Neuronal stem cell (in vitro differentiated cells): Measurements from ENCODE around the gene GNAS.

Experiments used
- DNase-seq: peaks from one replicate; pipeline ENCODE4 v3.0.0-alpha.2; 2013; ENCODE audit warnings: low spot score
- H2AFZ ChIP-seq: one replicate; pipeline ENCODE4 v1.6.1; 2013; ENCODE audit warnings: mild to moderate bottlenecking, low read length, inconsistent platforms
- H2AK5ac ChIP-seq: 2 replicates; pipeline ENCODE4 v1.6.1; 2013; ENCODE audit warnings: low read depth, mild to moderate bottlenecking, inconsistent platforms, low read length, moderate library complexity, mixed read lengths
- H2BK120ac ChIP-seq: 2 replicates; pipeline ENCODE4 v1.6.1; 2013; ENCODE audit warnings: low read depth, mild to moderate bottlenecking, inconsistent platforms, low read length, moderate library complexity, mixed read lengths
- H2BK12ac ChIP-seq: one replicate; pipeline ENCODE4 v1.6.1; 2013; ENCODE audit warnings: low read length, inconsistent platforms
- H2BK15ac ChIP-seq: 2 replicates; pipeline ENCODE4 v1.6.1; 2013; ENCODE audit warnings: mild to moderate bottlenecking, low read length, inconsistent platforms, mixed read lengths
- H2BK5ac ChIP-seq: one replicate; pipeline ENCODE4 v1.6.1; 2013; ENCODE audit warnings: inconsistent platforms, mild to moderate bottlenecking, low read length, moderate library complexity
- H3K14ac ChIP-seq: one replicate; pipeline ENCODE4 v1.6.1; 2013; ENCODE audit warnings: low read length, inconsistent platforms
- H3K18ac ChIP-seq: 2 replicates; pipeline ENCODE4 v1.6.1; 2013; ENCODE audit warnings: low read length, inconsistent platforms
- H3K23ac ChIP-seq: 2 replicates; pipeline ENCODE4 v1.6.1; 2013; ENCODE audit warnings: low read depth, mild to moderate bottlenecking, mixed read lengths, low read length, inconsistent platforms; ENCODE audit not compliant: poor library complexity
- H3K27ac ChIP-seq: replicated peaks from 3 replicates; pipeline ENCODE4 v1.5.1; 2013; ENCODE audit warnings: low read length, inconsistent platforms
- H3K27me3 ChIP-seq, 3 experiments: 2 replicates each; pipeline ENCODE4 v1.6.1; 2013; ENCODE audit warnings: low read length in 3 of 3, mild to moderate bottlenecking in 2 of 3, inconsistent platforms in 1 of 3, low read depth in 1 of 3, mixed read lengths in 1 of 3, moderate library complexity in 1 of 3; ENCODE audit not compliant: control insufficient read depth in 3 of 3, insufficient read depth in 3 of 3
- H3K36me3 ChIP-seq, 2 donors: replicated peaks in 1 of 2; 2 replicates each; pipeline ENCODE4 v1.6.1; 2013; ENCODE audit warnings: low read length in 2 of 2; ENCODE audit not compliant: control insufficient read depth in 2 of 2, insufficient read depth in 2 of 2
- H3K4ac ChIP-seq: 2 replicates; pipeline ENCODE4 v1.6.1; 2013; ENCODE audit warnings: inconsistent platforms, mild to moderate bottlenecking, low read length, moderate library complexity
- H3K4me1 ChIP-seq, 2 donors: 1 replicate in 1 of 2; 2 replicates in 1 of 2; pipeline ENCODE4 v1.6.1; 2013; ENCODE audit warnings: low read length in 2 of 2, low read depth in 1 of 2; ENCODE audit not compliant: control insufficient read depth in 2 of 2, insufficient read depth in 1 of 2
- H3K4me2 ChIP-seq: one replicate; pipeline ENCODE4 v1.6.1; 2013; ENCODE audit warnings: mild to moderate bottlenecking, low read length, inconsistent platforms; ENCODE audit not compliant: insufficient read depth, poor library complexity, severe bottlenecking
- H3K4me3 ChIP-seq, 2 donors: 2 replicates each; pipeline ENCODE4 v1.5.1; 2013; ENCODE audit warnings: low read length in 2 of 2, mild to moderate bottlenecking in 2 of 2, inconsistent platforms in 1 of 2, moderate library complexity in 1 of 2
- H3K79me1 ChIP-seq: one replicate; pipeline ENCODE4 v1.6.1; 2013; ENCODE audit warnings: low read depth, mild to moderate bottlenecking, inconsistent platforms, low read length, moderate library complexity
- H3K9ac ChIP-seq: one replicate; pipeline ENCODE4 v1.6.1; 2013; ENCODE audit warnings: mild to moderate bottlenecking, low read depth, low read length, inconsistent platforms; ENCODE audit not compliant: poor library complexity
- H3K9me3 ChIP-seq, 2 donors: replicated peaks in 1 of 2; 2 replicates each; pipeline versions ENCODE3 to v1.6.1; 2013; ENCODE audit warnings: low read length in 2 of 2, mild to moderate bottlenecking in 2 of 2, inconsistent platforms in 1 of 2, low read depth in 1 of 2, mixed read lengths in 1 of 2, moderate library complexity in 1 of 2; ENCODE audit not compliant: control insufficient read depth in 2 of 2, insufficient read depth in 1 of 2
- H4K8ac ChIP-seq: one replicate; pipeline ENCODE4 v1.6.1; 2013; ENCODE audit warnings: low read depth, mild to moderate bottlenecking, inconsistent platforms, low read length, moderate library complexity
- H4K91ac ChIP-seq: one replicate; pipeline ENCODE4 v1.6.1; 2013; ENCODE audit warnings: low read length, low read depth, mild to moderate bottlenecking, inconsistent platforms; ENCODE audit not compliant: poor library complexity
- WGBS, 2 donors: extraction: QIAGEN DNeasy Blood & Tissue Kit; methylation state at CpG; one replicate each; pipeline ENCODE4 v1.1.7; 2013; ENCODE audit warnings: missing lambda C conversion rate in 2 of 2, mixed read lengths in 1 of 2; ENCODE audit not compliant: insufficient read length in 2 of 2, insufficient replicate concordance in 1 of 2; ENCODE audit errors: extremely low coverage in 2 of 2; 5-methylcytosine and 5-hydroxymethylcytosine counted together

Gene GNAS

DNA sequence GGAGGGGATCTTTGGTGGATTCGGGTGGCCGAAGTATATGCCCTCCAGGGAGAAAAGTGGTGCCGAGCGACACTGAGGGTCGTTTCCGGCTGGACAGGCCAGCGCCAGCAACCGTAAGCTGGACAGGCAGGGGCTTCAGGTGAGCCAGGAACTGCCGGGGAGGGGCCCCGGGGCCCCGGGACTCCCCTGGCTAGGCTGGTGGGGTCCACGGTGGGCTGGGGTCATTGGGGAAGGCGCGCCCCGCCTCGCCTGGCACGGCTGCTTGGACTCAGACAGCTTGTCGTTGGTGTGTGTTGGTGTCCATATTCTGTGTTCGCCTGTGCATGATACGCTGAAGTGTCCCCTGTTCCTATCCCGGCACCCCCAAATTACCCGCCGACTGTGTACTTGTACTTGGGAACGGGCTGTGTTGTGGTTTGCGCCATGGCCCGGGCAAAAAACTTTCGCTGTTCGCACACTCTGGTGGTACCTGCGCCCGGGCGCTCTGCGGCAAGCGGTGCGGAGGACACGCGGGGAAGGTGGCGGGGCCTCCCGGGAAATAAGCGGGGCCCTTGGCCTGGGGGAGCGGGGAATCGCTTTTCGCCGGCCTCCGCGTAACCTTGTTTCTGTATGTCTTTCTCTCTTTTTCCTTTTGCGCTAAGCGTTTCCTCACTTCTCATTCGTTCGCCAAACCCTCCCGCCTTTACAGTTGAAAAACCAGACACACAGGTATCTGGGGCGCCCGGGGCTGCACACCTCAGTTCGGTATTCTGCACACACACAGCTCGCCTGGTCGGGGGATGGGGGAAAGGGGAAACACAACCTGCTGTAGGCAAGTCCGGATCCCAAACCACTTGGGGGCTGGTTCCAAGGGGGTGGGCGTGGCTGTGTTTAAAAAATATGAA lies 3.2 kb downstream of the GNAS start:
- Histone ChIP-seq H3K4me3 (no peak overlapping the region), H3K23ac (no peak overlapping the region), H2BK120ac (no peak overlapping the region), H2BK5ac (no peak overlapping the region), H2BK12ac (no peak overlapping the region), H4K8ac (no peak overlapping the region), H3K9me3 (peaks cover 3 to 6% of the 10 kb centered on the region in 2 donors), H3K4me2 (peak overlapping the region; percentile 12), H3K27me3 (peaks cover 17 to 88% (median 59%) of the 10 kb centered on the region in 3 experiments), H3K79me1 (peaks cover 3% of the 10 kb centered on the region), H3K14ac (no peak overlapping the region), H3K9ac (no peak overlapping the region), H3K4ac (no peak overlapping the region), H3K4me1 (peaks cover 0 to 4% of the 10 kb centered on the region in 2 donors), H3K27ac (no peak overlapping the region), H2AFZ (no peak overlapping the region), H3K36me3 (no peaks in the 10 kb centered on the region), H3K18ac (peak overlapping the region; percentile 35), H2BK15ac (no peak overlapping the region), H2AK5ac (peak overlapping the region; percentile 61), H4K91ac (no peak overlapping the region)
- WGBS, 2 donors, result no CpG with 5 or more reads among the region's 57 CpGs
- no peak for DNase-seq

DNA sequence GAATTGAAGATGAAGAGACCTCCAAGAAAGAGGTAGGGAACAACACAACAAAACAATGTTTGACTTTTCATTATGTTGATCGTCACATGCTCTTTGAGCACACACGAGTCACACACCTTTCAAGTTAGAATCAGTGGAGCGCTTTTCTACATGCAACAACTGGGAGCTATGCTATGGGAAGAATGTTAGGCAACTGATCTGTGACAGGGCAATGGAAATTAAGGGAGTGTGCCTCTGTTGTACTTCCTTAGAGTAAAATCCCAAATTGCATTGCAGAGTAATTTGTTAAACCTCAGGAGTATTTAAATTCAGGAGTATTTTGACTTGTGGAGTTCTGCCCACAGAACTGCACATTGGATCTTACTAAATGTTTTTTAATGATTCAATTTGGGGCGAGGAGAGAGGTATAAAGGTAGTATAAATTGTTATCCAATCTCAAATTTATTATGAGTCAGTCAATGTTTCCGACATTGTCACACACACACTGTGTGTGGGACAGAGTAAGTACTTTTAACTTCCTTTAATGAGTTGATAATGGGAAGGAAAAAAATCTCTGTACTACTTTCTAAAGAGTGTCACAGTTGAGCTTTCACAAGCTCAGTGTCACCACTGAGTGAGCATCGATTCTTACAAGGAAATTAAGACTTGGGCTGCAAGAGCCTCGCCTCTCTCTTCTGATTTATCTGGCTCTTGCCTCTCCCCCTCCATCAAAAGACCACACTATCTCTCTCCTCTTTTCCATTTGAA lies 10.7 kb downstream of the GNAS start:
- Histone ChIP-seq H3K23ac (no peak overlapping the region), H2BK5ac (no peak overlapping the region), H3K4me2 (no peak overlapping the region), H3K9ac (no peak overlapping the region), H3K36me3 (no peaks in the 10 kb centered on the region), H3K79me1 (no peaks in the 10 kb centered on the region), H3K27me3 (peaks cover 0 to 51% (median 0%) of the 10 kb centered on the region in 3 experiments), H3K4me3 (no peak overlapping the region), H4K8ac (no peak overlapping the region), H3K18ac (no peak overlapping the region), H2BK120ac (no peak overlapping the region), H3K9me3 (no peaks in the 10 kb centered on the region), H2AFZ (no peak overlapping the region), H3K4me1 (peaks cover 0 to 3% of the 10 kb centered on the region in 2 donors), H2BK15ac (no peak overlapping the region), H3K27ac (no peak overlapping the region), H2BK12ac (no peak overlapping the region), H2AK5ac (no peak overlapping the region), H3K14ac (no peak overlapping the region), H4K91ac (no peak overlapping the region), H3K4ac (no peak overlapping the region)
- DNase-seq, result no peak
- WGBS, 2 donors, result no CpG with 5 or more reads among the region's 7 CpGs

DNA sequence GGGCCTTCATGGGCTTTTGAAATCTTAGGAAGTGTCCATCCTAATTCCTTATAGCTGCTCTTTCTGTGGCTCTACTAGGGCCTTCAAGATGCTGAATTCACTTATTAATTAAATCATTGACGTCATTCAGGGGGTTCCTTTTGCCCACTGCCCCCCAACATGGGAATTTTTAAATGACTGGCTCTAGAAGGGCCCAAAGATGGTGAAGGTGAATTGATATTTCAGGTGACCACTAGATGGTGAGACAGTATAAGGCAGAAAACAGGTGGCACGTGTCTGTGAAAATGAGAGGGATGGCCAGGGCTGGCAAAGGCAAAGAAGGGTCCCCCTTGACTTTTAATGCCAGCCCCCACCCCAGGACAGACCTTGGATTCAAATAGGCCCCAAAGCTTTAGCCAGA lies 11.8 kb downstream of the GNAS start:
- H2BK120ac ChIP-seq, result no peak overlapping the region
- H3K4me2 ChIP-seq, result no peak overlapping the region
- H3K23ac ChIP-seq, result no peak overlapping the region
- no peak overlapping the region for H2BK5ac ChIP-seq
- H3K14ac ChIP-seq, result no peak overlapping the region
- H3K9me3 ChIP-seq, result no peaks in the 10 kb centered on the region
- no peak overlapping the region for H4K91ac ChIP-seq
- H3K9ac ChIP-seq, result no peak overlapping the region
- no peak overlapping the region for H3K18ac ChIP-seq
- no peaks in the 10 kb centered on the region for H3K79me1 ChIP-seq
- no peak for DNase-seq
- no CpG with 5 or more reads among the region's 2 CpGs for WGBS, 2 donors
- no peak overlapping the region for H3K4me3 ChIP-seq
- no peak overlapping the region for H3K27ac ChIP-seq
- H3K36me3 ChIP-seq, result no peaks in the 10 kb centered on the region
- H3K4me1 ChIP-seq, result peaks cover 2 to 4% of the 10 kb centered on the region in 2 donors
- H3K27me3 ChIP-seq, result peaks cover 0 to 44% (median 0%) of the 10 kb centered on the region in 3 experiments
- no peak overlapping the region for H2AFZ ChIP-seq
- H2BK12ac ChIP-seq, result no peak overlapping the region
- H3K4ac ChIP-seq, result no peak overlapping the region
- no peak overlapping the region for H2AK5ac ChIP-seq
- H2BK15ac ChIP-seq, result no peak overlapping the region
- no peak overlapping the region for H4K8ac ChIP-seq

DNA sequence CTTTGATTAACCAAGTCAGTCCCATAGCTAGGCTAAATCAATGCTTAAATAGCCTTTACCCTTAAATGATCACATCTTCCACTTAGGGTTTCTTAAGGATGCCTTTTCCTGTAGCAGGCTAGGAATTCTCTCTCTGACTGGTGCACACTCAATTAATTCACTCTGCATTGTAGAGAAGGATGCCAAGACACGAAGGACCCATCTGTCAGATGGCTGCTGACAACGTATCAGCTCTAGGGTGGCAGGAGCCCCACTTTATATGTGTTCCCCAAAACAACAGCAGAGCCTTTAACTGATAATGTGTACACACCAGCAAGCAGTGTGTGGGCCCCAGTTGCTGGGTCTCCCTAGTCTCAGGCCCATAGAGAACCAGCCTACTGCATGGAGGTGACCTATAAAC lies 13.3 kb downstream of the GNAS start:
- Histone ChIP-seq H4K91ac (no peak overlapping the region), H3K4me3 (no peak overlapping the region), H2BK120ac (no peak overlapping the region), H2BK5ac (no peak overlapping the region), H3K36me3 (no peaks in the 10 kb centered on the region), H3K4me2 (no peak overlapping the region), H3K9me3 (no peaks in the 10 kb centered on the region), H3K23ac (no peak overlapping the region), H3K4ac (no peak overlapping the region), H3K27me3 (peaks cover 0 to 41% (median 0%) of the 10 kb centered on the region in 3 experiments), H3K18ac (no peak overlapping the region), H2AFZ (no peak overlapping the region), H3K79me1 (no peaks in the 10 kb centered on the region), H2BK12ac (no peak overlapping the region), H2BK15ac (no peak overlapping the region), H4K8ac (no peak overlapping the region), H3K9ac (no peak overlapping the region), H3K27ac (no peak overlapping the region), H2AK5ac (no peak overlapping the region), H3K4me1 (peaks cover 2 to 4% of the 10 kb centered on the region in 2 donors), H3K14ac (no peak overlapping the region)
- no peak for DNase-seq
- WGBS, 2 donors, result no CpG with 5 or more reads among the region's 2 CpGs
